Measurements from ENCODE around the gene TACO1. TPM values are rescaled to one million over a fixed set of nuclear protein-coding genes. Genes with fewer than 3 reads are reported as not detected.

The TACO1 gene
- total and polyA plus RNA-seq, 10 of the 15 experiments (the other 5 are each of a cell fraction or from before 2014, with no cell fraction given), result 8.5 to 38.6 (median 27.0) TPM

- no peak overlapping the region for H2AFZ ChIP-seq (ENCODE audit: control insufficient read depth, low read depth, low read length)
- SMC1A ChIA-PET (ENCODE audit: uncharacterized antibody, unreplicated experiment), result interaction anchor here (0.7 to 3.3 kb wide), 12 partner anchors 11 to 198 kb away, joined by 3 to 19 read pairs (median 4); no protein-coding TSS in a partner anchor
- no peaks in the 10 kb centered on the region for H3K27me3 ChIP-seq (replicated peaks in 1 of 2; ENCODE audit: control insufficient read depth in 2 of 2, insufficient read depth in 2 of 2, low read length in 1 of 2)
- intact Hi-C loops (cut with micrococcal nuclease; ENCODE audit: unreplicated experiment), result loop anchor here (2.0 to 10.0 kb wide), 3 partner anchors 72 to 151 kb away; partner anchors contain the start of genes CCDC47, DCAF7 and DDX42
- H3K9ac ChIP-seq (ENCODE audit: control insufficient read depth, insufficient read depth, low read length), result peak overlapping the region; percentile 35; the same call in 1 of the 2 replicates
- no peaks in the 10 kb centered on the region for H3K9me3 ChIP-seq (replicated peaks; ENCODE audit: control insufficient read depth, insufficient read depth, low read length)
- BruUV-seq (replicated peaks), result no TSS peak
- peak overlapping the region; percentile 99 for H3K4me3 ChIP-seq
- DNase-seq (ENCODE audit: low read depth, low spot score) (no peak), FAIRE-seq (no peak), ATAC-seq (no peak)
- H3K4me2 ChIP-seq (ENCODE audit: control insufficient read depth, insufficient read depth), result peak overlapping the region; percentile 81
- in situ Hi-C loops (cut with MboI), result no loop called here
- TF ChIP-seq USF1 (IDR thresholded peaks at IDR 0.05; ENCODE audit: borderline replicate concordance, extremely low read length, insufficient read depth, low read depth, low read length) (no peak), SPI1 (IDR thresholded peaks at IDR 0.05; ENCODE audit: borderline replicate concordance, insufficient read depth, low read depth, low read length) (peak; percentile 22; the same call in 1 of the 2 replicates)
- CTCF ChIA-PET, result interaction anchor here (0.6 to 3.3 kb wide), 5 partner anchors 43 to 198 kb away, joined by 3 to 12 read pairs (median 3); no protein-coding TSS in a partner anchor
- H3K4me1 ChIP-seq (ENCODE audit: control insufficient read depth, insufficient read depth, low read length), result peaks cover 5% of the 10 kb centered on the region; the same call in 1 of the 2 replicates
- peaks cover 33% of the 10 kb centered on the region for H3K79me2 ChIP-seq (ENCODE audit: control insufficient read depth, insufficient read depth, low read length)
- WGBS (ENCODE audit: insufficient coverage, insufficient replicate concordance, low lambda C conversion rate, missing lambda C conversion rate), result 55% methylated on average over 7 of the region's 7 CpGs
- no peaks in the 10 kb centered on the region for H4K20me1 ChIP-seq (ENCODE audit: control insufficient read depth, insufficient read depth)
- POLR2A ChIA-PET, result interaction anchor here (1.5 kb wide), 1 partner anchor 22 kb away, joined by 5 read pairs; no protein-coding TSS in a partner anchor
- RAD21 ChIA-PET (ENCODE audit: unreplicated experiment), result interaction anchor here (0.9 to 2.8 kb wide), 4 partner anchors 12 to 87 kb away, joined by 3 to 9 read pairs (median 4); no protein-coding TSS in a partner anchor
- H3K27ac ChIP-seq (ENCODE audit: control insufficient read depth, insufficient read depth), result no peak overlapping the region
- no peaks in the 10 kb centered on the region for H3K36me3 ChIP-seq (ENCODE audit: control insufficient read depth in 2 of 2, insufficient read depth in 2 of 2, low read length in 1 of 2)
These were observed 23.3 kb downstream of the TACO1 start for GRCh38 chr17:63623786-63624530.
